NCI-H526 (cell line): ENCODE data around the gene NRXN2.

Experiments used
- DNase-seq, 2 experiments: peaks; one replicate each; lab custom pipeline; 2025; lab: John Stamatoyannopoulos, UW

The NRXN2 gene

DNA sequence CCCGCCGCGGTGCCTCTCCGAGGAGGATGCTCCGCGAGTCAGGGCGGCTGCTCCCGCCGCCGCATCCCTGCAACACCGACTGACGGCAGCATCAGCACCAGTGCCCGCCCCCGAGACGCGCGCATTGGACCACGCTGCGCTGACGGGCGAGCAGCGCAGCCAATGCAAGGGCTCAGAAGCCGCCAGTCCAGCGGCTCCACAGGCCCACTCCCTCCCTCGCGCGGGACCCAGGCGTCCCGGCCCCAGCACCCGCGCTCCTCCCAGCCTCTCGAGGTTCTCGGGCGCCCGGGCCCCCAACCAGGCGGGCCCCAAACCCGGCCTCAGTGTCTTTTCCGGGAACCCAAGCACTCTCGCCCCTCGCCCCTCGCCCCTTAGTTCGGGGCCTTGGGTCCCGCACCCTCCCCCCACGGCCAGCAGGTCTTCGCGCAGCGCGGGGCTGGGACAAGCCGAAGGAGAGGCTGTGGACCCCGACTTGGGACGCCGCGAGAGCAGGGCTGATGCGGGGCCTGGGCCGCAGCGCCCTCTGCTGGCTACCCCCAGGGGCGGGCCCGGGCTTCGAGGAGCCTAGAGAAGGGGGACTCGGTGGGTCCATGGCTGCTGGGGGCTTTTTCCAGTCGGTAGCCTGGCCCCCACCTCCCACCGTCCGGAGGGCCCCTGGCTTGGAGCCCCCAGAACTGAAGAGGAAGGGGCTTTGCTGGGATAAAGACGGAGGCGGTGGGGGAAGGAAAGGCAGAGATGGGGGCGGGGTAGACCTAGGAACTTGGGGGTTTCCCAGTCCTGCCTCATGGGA, at the start of gene NRXN2:
TSS of gene NRXN2 (minus strand) at position 81 of the 790 bp plus-strand sequence. CDS start 9,498 bp downstream, outside the sequence.
- DNase-seq = peak; percentile 83 to 97

DNA sequence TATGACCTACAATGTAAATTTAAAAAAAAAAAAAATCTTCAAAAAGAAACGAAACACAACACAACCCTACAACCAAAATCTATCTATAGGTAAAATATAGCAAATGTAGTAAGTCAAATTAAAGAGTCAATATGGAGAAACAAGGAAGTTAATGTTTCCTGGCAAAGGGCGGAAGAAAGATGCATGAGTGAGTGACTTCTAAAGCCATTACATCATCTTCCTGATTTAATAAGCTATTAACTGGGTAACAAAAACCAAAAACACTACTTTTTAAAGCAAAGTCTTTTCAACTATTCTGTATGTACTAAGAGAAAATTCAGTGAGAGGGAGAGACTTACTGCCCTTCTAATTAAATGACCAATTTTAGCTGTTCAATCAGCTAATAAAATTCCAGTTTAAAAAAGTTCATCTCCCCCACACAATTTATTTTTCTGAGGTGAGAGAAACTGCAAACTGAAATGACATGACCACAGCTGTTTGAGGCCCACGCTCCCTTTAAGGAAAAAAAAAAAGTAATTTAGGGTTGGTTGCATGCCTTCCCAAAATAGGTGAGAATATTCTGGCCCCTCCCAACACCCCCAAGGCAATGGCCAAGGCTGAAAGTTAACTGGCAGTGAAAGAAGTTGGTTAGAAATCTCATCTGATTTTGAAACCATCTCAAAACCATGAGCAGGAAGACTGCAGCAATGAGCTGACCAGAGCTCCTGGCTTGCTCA, 49.5 kb upstream of the NRXN2 start:
- no peak for DNase-seq

DNA sequence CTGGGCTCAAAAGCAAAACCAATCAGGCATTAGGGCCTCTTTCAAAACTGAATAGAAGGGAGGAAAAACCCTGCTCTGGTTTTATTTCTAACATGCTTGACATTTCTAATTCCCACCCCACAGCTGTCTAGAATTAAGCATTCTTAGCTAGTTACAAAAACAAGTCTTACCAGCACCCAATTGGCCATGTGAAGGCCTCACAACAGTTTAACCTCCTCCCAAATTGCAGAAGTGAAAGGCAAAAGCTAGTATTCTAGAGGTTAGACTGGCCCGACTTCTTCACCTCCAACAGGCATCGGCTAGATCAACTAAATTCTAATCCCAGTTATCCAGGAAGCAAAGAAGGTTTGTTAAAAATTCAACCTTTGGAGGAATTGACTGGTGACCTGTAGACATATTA, 48.9 kb upstream of the NRXN2 start:
- DNase-seq = no peak

DNA sequence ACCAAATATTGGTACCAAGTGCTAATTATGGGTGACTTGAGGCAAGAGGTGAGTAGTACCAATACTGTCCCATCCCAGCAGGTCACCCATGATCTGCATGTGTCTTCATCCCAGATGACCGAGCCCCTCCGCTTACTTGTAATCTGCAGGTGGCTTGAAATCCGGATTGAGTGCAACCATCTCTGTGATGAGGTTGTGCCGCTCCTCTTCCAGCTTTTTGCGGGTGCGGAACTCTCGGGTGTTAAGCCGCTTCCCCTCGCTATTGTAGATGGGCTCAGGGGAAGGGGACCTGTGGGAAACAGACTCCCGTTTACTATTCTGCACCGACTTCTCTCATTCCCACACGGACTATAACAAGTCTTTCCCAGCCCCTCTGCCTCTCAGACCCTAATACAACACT, 47.1 kb upstream of the NRXN2 start:
- no peak for DNase-seq

DNA sequence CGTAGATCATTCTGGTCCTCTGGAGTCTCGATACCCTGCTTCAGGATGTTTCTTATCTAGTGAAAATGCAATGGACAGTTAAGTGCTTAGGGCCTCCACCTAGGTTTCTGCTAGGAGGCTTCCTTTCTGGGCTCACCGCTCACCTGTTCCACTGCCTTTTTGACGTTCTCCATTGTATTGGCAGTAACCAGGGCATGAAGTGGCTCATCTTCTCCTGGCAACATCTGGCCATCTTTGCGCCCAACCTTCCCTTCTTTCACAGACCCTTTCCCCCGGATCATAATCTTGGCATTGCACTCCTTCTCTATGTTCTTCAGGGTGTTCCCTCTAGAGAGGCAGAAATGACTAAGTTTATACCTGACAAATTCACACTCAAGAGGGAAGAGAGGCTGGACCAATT, 46.3 kb upstream of the NRXN2 start:
- no peak for DNase-seq

DNA sequence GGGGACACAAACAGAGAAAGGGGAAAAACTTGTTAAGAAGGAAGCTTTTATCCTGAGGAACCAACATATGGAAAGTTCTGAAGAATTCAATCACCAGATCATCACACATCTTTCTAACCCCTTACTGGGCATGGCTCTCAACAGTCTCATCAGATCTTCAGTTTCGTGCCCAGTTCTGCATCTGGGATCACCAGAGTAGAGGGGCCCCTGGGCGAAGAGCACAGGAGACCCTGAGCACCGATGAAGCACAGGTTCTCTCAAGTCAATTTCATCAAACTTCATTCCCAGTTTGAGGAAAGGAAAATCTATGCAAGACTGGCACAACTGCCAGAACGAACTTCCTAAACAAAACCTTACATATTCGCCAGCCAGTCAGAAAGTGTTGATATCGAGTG, 45.3 kb upstream of the NRXN2 start:
- no peak for DNase-seq

DNA sequence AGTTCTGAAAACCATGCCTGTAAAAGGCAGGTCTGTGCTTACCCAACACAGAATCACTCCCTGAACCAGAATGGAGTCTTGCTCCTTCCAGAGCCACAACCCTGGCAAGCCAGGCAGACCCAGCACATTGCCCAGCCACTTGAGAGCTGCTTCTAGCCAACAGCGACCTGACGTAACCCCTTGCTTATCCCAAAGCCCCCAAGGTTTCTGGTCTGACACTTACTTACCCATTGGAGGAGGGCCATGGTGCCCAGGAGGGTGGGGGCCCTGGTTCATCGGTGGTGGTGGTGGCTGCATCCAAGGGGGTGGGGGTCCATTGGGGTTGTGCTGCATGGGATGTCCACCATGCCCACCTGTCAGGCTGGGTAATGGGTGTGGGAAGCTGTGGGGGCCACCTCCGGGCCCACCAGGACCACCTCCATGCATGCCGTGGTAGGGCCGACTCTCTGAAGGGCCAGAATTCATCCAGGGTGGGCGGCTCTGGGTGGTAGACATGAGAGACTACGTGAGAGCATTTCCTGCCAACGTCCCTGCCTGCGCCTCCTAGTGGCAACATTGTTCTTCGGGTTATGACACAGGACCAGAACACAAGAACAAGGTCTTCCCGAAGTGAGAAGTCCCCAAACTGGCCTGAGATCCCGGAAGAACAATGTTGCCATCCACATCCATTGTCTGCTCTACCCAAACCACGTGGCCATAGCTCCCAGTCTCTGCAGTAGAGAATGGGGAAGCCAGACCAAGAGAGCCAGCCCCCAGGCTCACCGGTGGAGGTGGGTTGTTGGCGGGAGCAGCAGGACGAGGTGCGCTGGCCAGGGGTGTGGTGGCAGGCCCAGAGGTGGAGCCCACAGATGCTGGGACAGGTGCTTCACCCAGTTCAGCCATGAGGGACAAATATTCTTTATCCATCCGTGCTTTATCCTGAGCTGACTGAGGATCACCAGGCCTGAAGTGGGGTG, 44.6 kb upstream of the NRXN2 start:
- DNase-seq = peak; percentile 54 to 86

DNA sequence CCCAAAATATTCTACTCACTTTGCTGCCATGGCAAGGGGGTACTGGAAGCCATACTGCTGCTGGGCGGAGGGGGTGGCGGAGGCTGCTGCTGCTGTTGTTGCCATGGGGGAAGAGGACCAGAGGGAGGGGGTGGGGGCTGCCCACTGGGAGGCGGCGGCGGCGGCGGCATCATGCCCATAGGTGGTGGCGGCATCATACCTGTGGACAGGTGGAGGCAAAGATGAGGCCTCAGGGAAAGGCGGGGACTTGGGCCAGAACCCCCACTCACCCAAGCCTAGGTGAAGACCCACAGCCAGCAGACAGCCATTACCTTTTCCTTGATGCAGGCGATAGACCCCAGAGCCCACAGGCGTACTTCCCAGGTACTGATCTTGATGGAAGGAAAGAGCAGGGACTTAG, 43.9 kb upstream of the NRXN2 start:
- DNase-seq = no peak

DNA sequence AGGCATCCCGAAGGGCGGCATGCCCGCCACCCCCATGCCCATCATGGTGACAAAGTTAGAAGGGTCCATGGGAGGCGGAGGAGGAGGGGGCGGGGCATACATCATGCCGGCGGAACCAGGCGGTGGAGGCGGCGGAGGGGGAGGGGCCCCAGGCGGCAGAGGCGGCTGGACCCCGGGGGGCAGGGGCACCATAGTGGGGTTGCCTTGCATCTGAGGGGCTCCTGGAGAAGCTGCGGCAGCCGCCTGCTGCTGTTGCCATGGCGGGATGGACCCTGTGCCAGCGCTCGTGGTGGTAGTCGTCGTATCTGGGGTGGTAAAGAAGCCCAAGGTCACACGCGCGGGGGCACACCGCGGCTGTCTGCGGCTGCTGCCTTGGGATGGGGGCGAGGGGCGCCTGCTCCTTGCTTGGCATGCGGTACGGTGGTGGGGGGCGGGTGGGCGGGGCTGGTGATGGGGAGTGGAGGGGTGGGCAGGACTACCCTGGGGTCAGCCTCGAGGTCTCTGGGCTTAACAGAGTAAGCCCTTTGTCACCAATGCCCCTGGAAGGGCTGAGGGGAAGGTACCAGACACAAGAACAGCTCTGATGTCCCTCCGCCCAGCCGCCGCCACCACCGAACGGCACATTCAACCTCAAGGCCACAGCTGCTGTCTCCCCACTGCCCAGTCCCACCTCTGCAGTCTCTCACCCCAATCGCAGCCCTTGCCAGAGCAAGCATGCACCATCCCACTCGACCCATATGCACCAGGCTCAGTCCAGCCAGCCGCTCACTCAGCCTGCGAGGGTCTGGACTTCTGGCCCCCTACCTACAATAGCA, 43.1 kb upstream of the NRXN2 start:
- DNase-seq = no peak

DNA sequence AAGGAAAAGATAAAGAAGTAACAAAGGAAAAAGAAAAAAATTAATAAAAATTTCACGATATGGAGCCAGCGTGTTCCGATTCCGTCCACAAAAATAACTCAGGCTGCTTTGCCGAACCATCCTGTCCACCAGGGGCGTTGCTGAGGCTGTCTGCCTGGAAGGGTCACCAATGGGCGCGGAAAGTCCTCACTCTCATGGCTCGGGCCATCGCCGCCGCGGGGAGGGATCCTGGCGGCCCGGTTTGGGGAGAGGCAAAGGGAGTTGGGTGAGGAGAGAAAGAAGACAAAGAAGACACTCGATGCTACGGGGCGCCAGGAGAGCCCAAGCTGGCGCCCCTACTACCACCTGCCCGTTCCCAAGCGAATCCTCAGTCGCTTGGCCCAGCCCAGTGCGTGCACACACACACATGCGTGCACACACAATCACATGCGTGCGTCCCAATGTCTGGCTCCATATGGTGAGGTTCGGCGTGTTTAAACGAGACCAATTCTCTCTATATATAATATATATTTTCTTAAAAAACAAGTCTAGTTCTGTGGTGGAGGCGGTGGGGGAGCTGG, 42.4 kb upstream of the NRXN2 start:
- DNase-seq = no peak

DNA sequence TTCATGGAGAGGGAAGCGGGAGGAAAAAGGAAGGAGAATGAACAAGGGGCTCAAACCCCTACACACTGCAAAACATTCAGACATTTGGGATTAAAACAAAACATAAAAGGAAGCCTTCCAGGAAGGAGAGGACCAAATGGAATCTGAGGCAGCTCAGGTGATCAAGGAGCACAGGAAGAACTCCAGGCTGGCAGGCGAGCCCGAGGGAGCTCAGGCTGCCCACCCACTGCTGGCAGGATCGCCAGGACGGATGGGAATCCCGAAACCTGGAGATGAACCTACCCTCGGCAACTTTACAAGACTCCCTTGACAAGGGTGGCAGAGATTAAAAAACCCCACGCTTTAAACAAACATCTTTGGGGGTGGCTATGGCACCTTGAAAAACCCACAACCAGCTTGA, 41.8 kb upstream of the NRXN2 start:
- no peak for DNase-seq

DNA sequence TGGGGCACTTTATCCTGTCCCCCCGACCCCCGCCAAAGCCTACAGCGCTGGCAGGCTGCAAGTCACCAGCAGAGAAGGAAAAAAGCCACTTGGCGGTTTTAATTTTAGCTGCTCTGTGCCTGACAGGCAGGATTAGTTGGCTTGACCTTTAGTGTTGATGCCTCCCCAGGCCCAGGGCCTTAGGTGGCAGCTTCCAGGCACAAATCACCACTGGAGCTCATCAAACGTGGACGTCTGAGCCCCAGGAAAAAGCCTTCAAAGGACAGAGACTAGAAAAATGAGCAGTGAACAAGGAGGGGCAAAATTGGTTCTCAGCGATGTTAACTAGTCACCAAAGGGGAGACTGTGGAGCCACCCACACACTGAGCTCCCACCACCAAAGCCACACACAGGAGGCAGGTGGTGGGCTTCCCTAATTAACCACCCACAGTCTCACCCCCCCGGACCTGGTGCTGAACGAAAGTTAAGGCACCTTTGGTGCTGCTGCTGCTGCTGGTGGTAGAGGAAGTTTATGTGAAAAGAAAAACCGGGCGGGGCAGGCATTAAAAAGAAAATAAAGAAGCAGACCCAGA, 41.1 kb upstream of the NRXN2 start:
- DNase-seq = no peak

DNA sequence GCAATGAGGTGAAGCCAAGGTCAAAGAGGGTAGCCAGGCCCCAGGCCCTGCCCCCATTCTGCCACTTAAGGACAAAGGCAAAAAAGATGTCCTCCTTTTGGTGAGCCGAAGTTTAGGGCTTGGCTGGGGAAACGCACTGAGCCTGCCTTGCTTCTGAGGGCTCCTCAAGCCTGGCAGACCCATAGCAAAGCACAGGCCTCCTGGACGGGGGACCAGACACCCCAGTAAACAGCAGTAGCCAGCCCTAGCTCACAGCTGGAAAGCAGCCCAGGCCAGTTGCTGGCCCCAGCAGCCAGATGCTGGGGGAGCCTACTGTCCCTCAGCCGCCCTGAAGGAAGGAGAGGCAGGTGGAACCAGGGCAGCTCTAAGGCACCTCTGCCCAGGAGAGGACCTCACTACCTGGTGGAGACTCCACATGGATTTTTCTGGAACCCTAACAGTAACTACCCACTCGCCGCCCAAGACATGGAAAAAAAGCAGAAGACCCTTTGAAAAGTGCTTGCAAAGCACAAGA, 40.6 kb upstream of the NRXN2 start:
- no peak for DNase-seq

DNA sequence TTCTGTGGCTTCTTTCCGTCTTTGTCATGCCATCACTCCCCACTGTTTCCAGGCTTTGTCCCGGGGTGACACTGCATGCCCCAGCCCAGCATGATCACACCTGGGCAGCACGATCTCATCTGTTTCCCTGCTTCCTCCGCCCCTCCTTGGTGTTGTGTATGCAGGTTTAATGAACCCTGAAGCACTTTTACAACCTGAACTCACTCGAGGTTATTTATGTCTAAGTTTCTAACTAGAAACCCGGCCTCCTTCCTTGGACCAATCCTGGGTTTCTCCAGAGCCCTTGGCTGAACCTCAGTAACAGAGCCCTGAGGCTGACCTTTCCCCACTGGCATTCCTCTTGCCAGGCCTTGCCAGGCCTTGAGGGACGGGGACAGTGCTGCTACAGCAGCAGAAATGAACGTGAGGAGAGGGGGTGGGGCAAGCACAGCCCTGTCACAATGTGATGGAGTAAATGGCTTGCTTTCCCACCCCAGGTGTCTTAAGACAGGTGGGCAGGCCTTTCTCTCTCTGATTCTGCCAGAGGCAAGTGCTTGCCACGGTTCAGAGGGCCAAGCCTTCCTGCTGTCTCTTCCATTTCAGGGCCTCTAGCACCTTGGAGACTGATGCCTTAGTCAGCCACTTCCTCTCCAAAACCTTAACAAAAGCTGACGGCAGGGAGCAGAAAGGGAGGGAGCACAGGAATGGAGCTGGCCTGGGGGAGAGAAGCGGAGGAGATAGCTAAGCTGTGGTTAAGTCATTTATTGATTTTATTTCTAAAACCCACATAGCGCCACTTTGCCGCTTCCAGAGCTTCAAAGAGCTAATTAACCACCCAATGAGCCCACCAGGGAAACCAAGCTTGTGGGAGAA, 39.9 kb upstream of the NRXN2 start:
- DNase-seq = peak in 1 of 2 experiments; percentile 37

DNA sequence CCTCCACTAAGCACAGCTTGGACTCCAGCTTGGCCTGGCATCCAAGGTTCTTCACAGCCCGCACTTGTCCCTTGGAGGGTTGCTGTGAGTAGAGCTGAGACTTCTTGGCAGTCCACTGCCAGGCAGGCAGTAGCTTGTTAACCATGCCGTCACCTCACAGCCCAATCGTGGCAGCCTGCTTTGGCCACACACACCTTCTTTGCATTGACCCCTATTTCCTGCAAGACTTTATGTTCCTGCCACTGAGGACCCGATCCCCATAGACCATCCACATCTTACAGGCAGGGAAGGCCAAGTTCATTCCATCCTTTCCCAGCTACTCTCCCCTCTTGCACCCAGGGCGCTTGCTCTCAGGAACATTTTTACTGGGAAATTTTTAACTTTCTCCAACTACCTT, 39.3 kb upstream of the NRXN2 start:
- no peak for DNase-seq

DNA sequence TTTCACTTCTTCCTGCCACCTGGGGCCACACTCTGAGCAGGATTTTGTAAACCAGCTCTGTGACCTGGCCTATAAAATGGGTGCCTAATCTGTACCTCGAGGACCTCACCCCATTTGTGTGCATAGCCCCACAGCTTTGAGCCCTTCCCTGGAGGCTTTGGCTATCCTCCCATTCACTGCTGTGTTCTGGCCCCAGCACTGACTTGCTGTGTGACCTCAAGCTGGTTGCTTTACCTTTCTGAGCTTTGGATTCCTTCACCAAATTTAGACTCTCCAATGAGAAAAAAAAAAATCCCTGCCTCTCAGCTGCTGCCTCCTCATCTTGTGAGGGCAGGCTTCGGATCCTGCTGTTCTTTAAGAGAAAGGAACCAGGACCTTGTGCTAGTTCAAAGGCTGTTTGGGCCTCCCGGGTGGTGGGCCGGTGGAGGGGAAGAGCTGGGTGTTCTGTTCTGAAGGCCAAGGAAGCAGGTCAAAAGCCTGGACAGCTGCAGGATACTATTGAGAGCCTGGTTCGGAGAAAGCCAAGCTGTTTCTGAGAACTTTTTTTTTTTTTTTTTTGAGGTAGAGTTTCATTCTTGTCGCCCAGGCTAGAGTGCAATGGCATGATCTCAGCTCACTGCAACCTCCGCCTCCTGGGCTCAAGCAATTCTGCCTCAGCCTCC, 37.9 kb upstream of the NRXN2 start:
- no peak for DNase-seq

DNA sequence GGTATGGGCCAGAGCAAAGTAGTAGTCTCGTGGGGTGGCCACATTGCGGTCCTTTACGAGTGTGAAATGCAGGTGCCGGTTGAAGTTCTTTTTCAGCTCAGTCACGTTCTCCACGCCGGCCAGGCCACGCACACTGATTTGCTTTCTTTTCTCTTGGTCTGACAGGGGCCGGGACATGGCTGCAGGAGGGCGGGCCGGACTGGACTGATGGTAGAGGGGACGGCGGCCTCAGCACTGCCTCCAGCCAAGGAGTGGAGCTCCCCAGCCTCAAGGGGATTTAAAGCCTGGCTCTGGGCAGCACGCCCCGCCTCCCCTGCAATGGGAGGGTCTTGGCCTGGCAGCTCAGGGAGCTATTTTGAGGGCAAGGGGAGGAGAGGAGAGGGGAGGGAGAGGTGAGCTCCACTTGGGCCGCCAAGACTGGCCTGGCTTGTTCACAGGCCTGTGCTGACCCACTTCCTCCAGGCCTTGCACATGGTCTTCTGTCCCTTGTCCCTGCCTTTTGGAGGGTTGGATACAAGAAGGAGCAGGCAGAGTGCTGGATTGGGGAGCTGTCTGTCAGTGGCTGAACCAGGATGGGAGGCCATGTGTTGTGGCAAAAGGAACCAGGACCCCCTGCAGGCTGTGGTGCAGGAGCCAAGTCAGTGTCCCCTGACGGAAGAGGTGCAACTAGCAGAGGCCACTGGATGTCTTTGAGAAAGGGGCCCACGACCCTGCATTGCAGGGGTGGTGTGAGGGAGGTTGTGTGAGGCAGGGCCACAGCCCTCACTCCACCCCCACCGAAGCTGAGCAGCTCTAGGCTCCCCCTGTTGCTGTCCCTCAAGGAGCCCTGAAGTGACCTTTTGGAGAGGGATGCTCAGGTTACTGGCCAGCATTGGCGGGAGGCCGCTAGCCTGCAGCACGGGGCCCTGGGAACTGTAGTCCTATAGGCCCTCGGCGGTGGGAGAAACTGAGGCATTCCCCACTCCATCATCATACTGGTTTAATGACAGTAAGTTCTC, 37.0 kb upstream of the NRXN2 start, which contains the start of gene PYGM:
TSS of gene PYGM (minus strand) at position 253 of the 998 bp plus-strand sequence. CDS start at position 177, 76 bp downstream.
- no peak for DNase-seq
